Mesendoderm (in vitro differentiated cells): ENCODE measurements around the gene SAMD4A.
A peak's percentile ranks its signal among the peaks of the same experiment; 100 is the strongest.

Experiments used
- DNase-seq: peaks from one replicate; pipeline ENCODE4 v3.0.0; 2013
- H2AK5ac ChIP-seq: 2 replicates; pipeline ENCODE4 v1.6.1; 2013; ENCODE audit warnings: low read length, inconsistent platforms
- H2BK120ac ChIP-seq: 2 replicates; pipeline ENCODE4 v1.6.1; 2013; ENCODE audit warnings: low read depth, mild to moderate bottlenecking, low read length, moderate library complexity, mixed read lengths
- H2BK15ac ChIP-seq: replicated peaks from 2 replicates; pipeline ENCODE4 v1.6.1; 2013; ENCODE audit warnings: low read depth, mild to moderate bottlenecking, moderate library complexity
- H2BK5ac ChIP-seq: 2 replicates; pipeline ENCODE4 v1.6.1; 2013; ENCODE audit warnings: low read length, inconsistent platforms
- H3K18ac ChIP-seq: 2 replicates; pipeline ENCODE4 v1.6.1; 2013; ENCODE audit warnings: mild to moderate bottlenecking, low read length, mixed read lengths
- H3K23ac ChIP-seq: one replicate; pipeline ENCODE4 v1.6.1; 2013; ENCODE audit warnings: low read length
- H3K27ac ChIP-seq: 2 replicates; pipeline ENCODE4 v1.5.1; 2013; ENCODE audit warnings: low read depth, mild to moderate bottlenecking, inconsistent platforms, low read length, moderate library complexity
- H3K27me3 ChIP-seq: 2 replicates; pipeline ENCODE4 v1.6.1; 2013; ENCODE audit warnings: low read length, control low read depth, mild to moderate bottlenecking, inconsistent platforms; ENCODE audit not compliant: insufficient read depth, poor library complexity
- H3K36me3 ChIP-seq: 2 replicates; pipeline ENCODE4 v1.6.1; 2013; ENCODE audit warnings: low read length, inconsistent platforms; ENCODE audit not compliant: control insufficient read depth, insufficient read depth
- H3K4ac ChIP-seq: one replicate; pipeline ENCODE4 v1.6.1; 2013; ENCODE audit warnings: low read depth, mild to moderate bottlenecking, low read length, moderate library complexity
- H3K4me1 ChIP-seq: 2 replicates; pipeline ENCODE4 v1.6.1; 2013; ENCODE audit warnings: low read depth, low read length, inconsistent platforms; ENCODE audit not compliant: control insufficient read depth
- H3K4me2 ChIP-seq: 2 replicates; pipeline ENCODE4 v1.6.1; 2013; ENCODE audit warnings: low read length
- H3K4me3 ChIP-seq: 2 replicates; pipeline ENCODE4 v1.5.1; 2013; ENCODE audit warnings: mild to moderate bottlenecking, low read length
- H3K56ac ChIP-seq: one replicate; pipeline ENCODE4 v1.6.1; 2013; ENCODE audit warnings: low read length
- H3K79me1 ChIP-seq: 2 replicates; pipeline ENCODE4 v1.6.1; 2013; ENCODE audit warnings: low read length, inconsistent platforms
- H3K79me2 ChIP-seq: 2 replicates; pipeline ENCODE4 v1.6.1; 2013; ENCODE audit warnings: mild to moderate bottlenecking, low read length; ENCODE audit not compliant: control insufficient read depth, insufficient read depth
- H3K9ac ChIP-seq: 2 replicates; pipeline ENCODE4 v1.6.1; 2013; ENCODE audit warnings: low read length, inconsistent platforms
- H4K5ac ChIP-seq: one replicate; pipeline ENCODE4 v1.6.1; 2013; ENCODE audit warnings: low read length
- H4K8ac ChIP-seq: one replicate; pipeline ENCODE4 v1.6.1; 2013; ENCODE audit warnings: low read depth, mild to moderate bottlenecking, control low read depth, low read length, moderate library complexity
- WGBS: extraction: QIAGEN DNeasy Blood & Tissue Kit; methylation state at CpG from one replicate; pipeline ENCODE4 v1.1.7; 2013; ENCODE audit warnings: low lambda C conversion rate, missing lambda C conversion rate; ENCODE audit not compliant: insufficient coverage; ENCODE audit errors: extremely low coverage; 5-methylcytosine and 5-hydroxymethylcytosine counted together

The SAMD4A gene

GRCh38 chr14:54730156-54730961 lies 163.4 kb downstream of the SAMD4A start:
- Histone ChIP-seq H3K27ac (no peak overlapping the region), H2BK15ac (no peak overlapping the region), H3K4me2 (no peak overlapping the region), H3K4me3 (no peak overlapping the region), H3K23ac (no peak overlapping the region), H3K27me3 (no peaks in the 10 kb centered on the region), H2AK5ac (no peak overlapping the region), H2BK120ac (no peak overlapping the region), H2BK5ac (no peak overlapping the region), H3K9ac (no peak overlapping the region), H4K8ac (no peak overlapping the region), H3K36me3 (no peaks in the 10 kb centered on the region), H3K18ac (no peak overlapping the region), H4K5ac (no peak overlapping the region), H3K79me2 (no peaks in the 10 kb centered on the region), H3K4ac (no peak overlapping the region), H3K56ac (no peak overlapping the region), H3K4me1 (no peaks in the 10 kb centered on the region), H3K79me1 (peaks cover 4% of the 10 kb centered on the region)
- WGBS, result no CpG with 5 or more reads among the region's 6 CpGs
- no peak for DNase-seq

GRCh38 chr14:54734966-54735365 lies 168.0 kb downstream of the SAMD4A start:
- Histone ChIP-seq H3K36me3 (no peaks in the 10 kb centered on the region), H3K4me2 (no peak overlapping the region), H3K23ac (no peak overlapping the region), H3K27ac (no peak overlapping the region), H4K5ac (no peak overlapping the region), H3K79me2 (no peaks in the 10 kb centered on the region), H3K4me3 (no peak overlapping the region), H4K8ac (no peak overlapping the region), H2BK15ac (no peak overlapping the region), H3K9ac (no peak overlapping the region), H3K18ac (no peak overlapping the region), H2BK5ac (no peak overlapping the region), H3K27me3 (no peaks in the 10 kb centered on the region), H3K56ac (no peak overlapping the region), H3K4ac (no peak overlapping the region), H2AK5ac (no peak overlapping the region), H2BK120ac (no peak overlapping the region), H3K4me1 (no peaks in the 10 kb centered on the region), H3K79me1 (no peaks in the 10 kb centered on the region)
- DNase-seq, result no peak
- WGBS, result no CpG with 5 or more reads among the region's 6 CpGs

GRCh38 chr14:54735424-54735823 lies 168.5 kb downstream of the SAMD4A start:
- H3K56ac ChIP-seq, result no peak overlapping the region
- H2BK120ac ChIP-seq, result no peak overlapping the region
- no CpG with 5 or more reads among the region's 3 CpGs for WGBS
- H4K8ac ChIP-seq, result no peak overlapping the region
- no peak overlapping the region for H3K4me3 ChIP-seq
- no peak overlapping the region for H3K23ac ChIP-seq
- no peak overlapping the region for H2BK15ac ChIP-seq
- no peak for DNase-seq
- no peak overlapping the region for H2BK5ac ChIP-seq
- no peak overlapping the region for H3K18ac ChIP-seq
- H3K27ac ChIP-seq, result no peak overlapping the region
- no peaks in the 10 kb centered on the region for H3K79me1 ChIP-seq
- no peaks in the 10 kb centered on the region for H3K27me3 ChIP-seq
- no peaks in the 10 kb centered on the region for H3K36me3 ChIP-seq
- no peak overlapping the region for H3K4me2 ChIP-seq
- H4K5ac ChIP-seq, result no peak overlapping the region
- no peak overlapping the region for H3K9ac ChIP-seq
- H3K4me1 ChIP-seq, result no peaks in the 10 kb centered on the region
- no peaks in the 10 kb centered on the region for H3K79me2 ChIP-seq
- H2AK5ac ChIP-seq, result no peak overlapping the region
- no peak overlapping the region for H3K4ac ChIP-seq

GRCh38 chr14:54737132-54737711 lies 170.3 kb downstream of the SAMD4A start:
- H2BK120ac ChIP-seq, result no peak overlapping the region
- no peak overlapping the region for H3K56ac ChIP-seq
- peak; percentile 9 for DNase-seq
- H3K4me3 ChIP-seq, result no peak overlapping the region
- no peaks in the 10 kb centered on the region for H3K4me1 ChIP-seq
- H3K36me3 ChIP-seq, result no peaks in the 10 kb centered on the region
- H4K8ac ChIP-seq, result no peak overlapping the region
- H2BK5ac ChIP-seq, result no peak overlapping the region
- no peak overlapping the region for H3K9ac ChIP-seq
- WGBS, result no CpG with 5 or more reads among the region's 5 CpGs
- no peak overlapping the region for H4K5ac ChIP-seq
- no peaks in the 10 kb centered on the region for H3K27me3 ChIP-seq
- no peak overlapping the region for H3K18ac ChIP-seq
- H2AK5ac ChIP-seq, result no peak overlapping the region
- H3K27ac ChIP-seq, result no peak overlapping the region
- no peaks in the 10 kb centered on the region for H3K79me1 ChIP-seq
- H3K4me2 ChIP-seq, result no peak overlapping the region
- no peak overlapping the region for H2BK15ac ChIP-seq
- no peak overlapping the region for H3K23ac ChIP-seq
- H3K4ac ChIP-seq, result no peak overlapping the region
- H3K79me2 ChIP-seq, result no peaks in the 10 kb centered on the region

GRCh38 chr14:54738009-54738408 lies 171.1 kb downstream of the SAMD4A start:
- no peak overlapping the region for H3K56ac ChIP-seq
- H3K9ac ChIP-seq, result no peak overlapping the region
- H2AK5ac ChIP-seq, result no peak overlapping the region
- no peaks in the 10 kb centered on the region for H3K36me3 ChIP-seq
- no peak overlapping the region for H3K27ac ChIP-seq
- no peak overlapping the region for H4K5ac ChIP-seq
- H2BK5ac ChIP-seq, result no peak overlapping the region
- H2BK15ac ChIP-seq, result no peak overlapping the region
- H3K18ac ChIP-seq, result no peak overlapping the region
- no peak overlapping the region for H3K4me3 ChIP-seq
- no peaks in the 10 kb centered on the region for H3K27me3 ChIP-seq
- no peak overlapping the region for H3K23ac ChIP-seq
- H3K79me1 ChIP-seq, result no peaks in the 10 kb centered on the region
- no peak overlapping the region for H3K4ac ChIP-seq
- H3K79me2 ChIP-seq, result no peaks in the 10 kb centered on the region
- WGBS, result no CpG with 5 or more reads among the region's 4 CpGs
- no peak overlapping the region for H4K8ac ChIP-seq
- H2BK120ac ChIP-seq, result no peak overlapping the region
- no peak overlapping the region for H3K4me2 ChIP-seq
- no peak for DNase-seq
- H3K4me1 ChIP-seq, result no peaks in the 10 kb centered on the region
